Naive B cell (primary cell): ENCODE results near the gene KIF6. TPM values are rescaled to one million over a fixed set of nuclear protein-coding genes. Genes with fewer than 3 reads are reported as not detected.

Experiments
- ATAC-seq, 2 donors: fragments of 150-1000 bp; cut with Tn5 transposase; 2 replicates each; pipeline ENCODE4 v1.10.0; 2021; ENCODE audit warnings: low read depth in 2 of 2, mild to moderate bottlenecking in 2 of 2, moderate library complexity in 2 of 2
- DNase-seq: peaks from one replicate; pipeline ENCODE4 v3.0.0; 2022
- H3K27ac Mint-ChIP-seq, 6 donors: one replicate each; pipeline ENCODE4 v1.8.0; 2020 to 2022; ENCODE audit warnings: mild to moderate bottlenecking in 6 of 6, mixed read lengths in 6 of 6, moderate library complexity in 5 of 6, inconsistent platforms in 2 of 6
- H3K27me3 Mint-ChIP-seq, 3 donors: one replicate each; pipeline ENCODE4 v1.8.0; 2021 to 2022; ENCODE audit warnings: mixed read lengths in 3 of 3, mild to moderate bottlenecking in 1 of 3
- H3K36me3 Mint-ChIP-seq, 2 donors: one replicate each; pipeline ENCODE4 v1.8.0; 2020 to 2022; ENCODE audit warnings: mixed read lengths in 2 of 2, inconsistent platforms in 1 of 2, mild to moderate bottlenecking in 1 of 2
- H3K4me1 Mint-ChIP-seq, 3 donors: one replicate each; pipeline ENCODE4 v1.8.0; 2020 to 2022; ENCODE audit warnings: mixed read lengths in 3 of 3, inconsistent platforms in 1 of 3, mild to moderate bottlenecking in 1 of 3, moderate library complexity in 1 of 3
- H3K4me3 Mint-ChIP-seq, 8 donors: one replicate each; pipeline ENCODE4 v1.8.0; 2020 to 2022; ENCODE audit warnings: mild to moderate bottlenecking in 8 of 8, mixed read lengths in 8 of 8, moderate library complexity in 8 of 8, inconsistent platforms in 2 of 8
- H3K9me3 Mint-ChIP-seq, 7 donors: one replicate each; pipeline ENCODE4 v1.8.0; 2020 to 2022; ENCODE audit warnings: mixed read lengths in 7 of 7, mild to moderate bottlenecking in 5 of 7, inconsistent platforms in 2 of 7, moderate library complexity in 1 of 7
- polyA plus RNA-seq, 6 donors: library from polyadenylated mRNA; unstranded; fragments of 300-500 nt; fragmentation: Illumina TruSeq; gene quantifications; one replicate each; pipeline ENCODE4 v1.2.3, GENCODE V29; 2021; ENCODE audit warnings: low read depth in 6 of 6

KIF6 gene
- polyA plus RNA-seq, 6 donors from 2014 or later: 0.16 to 0.19 TPM; not detected in 4

DNA sequence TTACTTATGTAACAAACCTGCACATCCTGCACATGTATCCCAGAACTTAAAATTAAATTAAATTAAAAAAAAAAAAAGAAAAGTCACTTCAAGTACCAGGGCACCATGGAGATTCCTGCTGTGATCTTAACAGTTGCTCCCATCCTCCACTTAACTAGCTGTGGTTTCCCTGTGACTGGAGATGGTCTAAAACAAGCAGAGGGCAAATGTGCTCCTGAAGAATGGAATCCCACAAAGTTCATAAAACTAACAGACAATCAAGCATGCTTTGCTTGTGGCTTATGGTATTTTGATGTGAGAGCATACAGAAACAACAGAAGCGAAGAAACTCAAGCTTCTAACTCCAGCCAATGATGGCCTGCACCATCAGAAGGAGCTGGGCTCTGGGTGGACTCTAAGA, 249.1 kb downstream of the KIF6 start:
- Mint-ChIP-seq H3K9me3 (peaks cover 0 to 7% (median 3%) of the 10 kb centered on the region in 7 donors), H3K4me1 (peaks cover 5 to 9% (median 7%) of the 10 kb centered on the region in 3 donors), H3K36me3 (no peaks in the 10 kb centered on the region), H3K27me3 (peaks cover 0 to 5% (median 0%) of the 10 kb centered on the region in 3 donors), H3K27ac (no peak overlapping the region), H3K4me3 (no peak overlapping the region)
- ATAC-seq (no peak), DNase-seq (no peak)

DNA sequence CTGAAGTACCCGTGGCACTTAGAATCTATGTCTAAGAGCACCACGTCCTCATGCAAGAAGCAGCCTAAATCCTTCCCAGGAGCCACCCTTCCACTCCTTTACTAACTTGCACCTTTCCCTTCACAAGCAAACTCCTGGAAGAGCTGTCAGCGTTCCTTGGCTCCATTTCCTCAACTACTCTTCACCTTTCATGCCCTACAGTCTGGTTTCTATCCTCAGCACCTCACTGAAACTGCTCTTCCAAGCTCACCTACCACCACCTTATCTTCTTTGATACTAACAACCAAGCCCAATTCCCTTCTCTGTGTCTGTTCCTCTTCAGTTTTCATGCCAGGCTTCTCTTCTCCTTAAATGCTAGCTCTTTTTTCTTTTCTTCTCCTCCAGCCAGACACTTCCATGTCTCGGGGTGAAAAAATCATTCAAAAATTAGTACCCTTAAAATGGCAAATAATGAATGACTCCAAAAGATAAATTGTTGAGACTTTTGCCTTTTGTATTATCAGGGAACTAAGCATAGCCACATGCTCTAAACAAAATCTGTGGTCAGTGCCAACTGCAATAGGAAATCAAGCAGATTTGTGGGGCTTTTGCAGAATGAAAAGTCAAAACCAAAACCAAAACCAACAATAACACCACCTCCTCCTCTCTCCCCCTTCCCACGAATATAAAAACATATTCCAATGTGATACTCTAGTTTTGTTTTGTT, 253.1 kb downstream of the KIF6 start:
- H3K27me3 Mint-ChIP-seq: no peaks in the 10 kb centered on the region
- H3K27ac Mint-ChIP-seq: no peak overlapping the region
- peaks cover 2 to 15% (median 5%) of the 10 kb centered on the region in 7 donors for H3K9me3 Mint-ChIP-seq
- no peak for DNase-seq
- H3K4me3 Mint-ChIP-seq: peak overlapping the region in 1 of 8 donors; percentile 28
- ATAC-seq: peak; percentile 25 to 41
- H3K36me3 Mint-ChIP-seq: peaks cover 0 to 8% of the 10 kb centered on the region in 2 donors
- peaks cover 5 to 9% (median 7%) of the 10 kb centered on the region in 3 donors for H3K4me1 Mint-ChIP-seq

DNA sequence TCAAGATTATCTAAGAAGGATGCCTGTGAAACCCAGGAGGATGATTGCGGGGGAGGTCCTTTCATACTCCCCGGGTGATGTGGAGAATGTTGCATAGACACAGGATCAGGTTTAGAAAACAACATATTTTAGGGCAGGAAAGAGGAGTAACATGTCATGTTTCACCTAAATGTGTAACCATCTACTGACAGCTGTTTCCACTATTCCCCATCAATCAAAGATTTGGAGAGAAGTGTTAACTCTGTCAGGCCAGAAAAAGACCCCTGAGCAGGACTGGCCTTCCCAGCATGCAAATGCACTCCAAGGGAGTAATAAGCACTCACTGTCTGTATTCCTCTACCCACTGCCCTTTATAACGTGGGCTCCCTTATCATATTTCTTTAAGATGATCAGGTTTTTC, 254.7 kb downstream of the KIF6 start:
- H3K4me3 Mint-ChIP-seq: no peak overlapping the region
- peaks cover 5 to 9% (median 7%) of the 10 kb centered on the region in 3 donors for H3K4me1 Mint-ChIP-seq
- DNase-seq (no peak), ATAC-seq (no peak)
- H3K27me3 Mint-ChIP-seq: peaks cover 5 to 8% (median 8%) of the 10 kb centered on the region in 3 donors
- peaks cover 2 to 15% (median 5%) of the 10 kb centered on the region in 7 donors for H3K9me3 Mint-ChIP-seq
- H3K36me3 Mint-ChIP-seq: peaks cover 0 to 8% of the 10 kb centered on the region in 2 donors
- peak overlapping the region in 1 of 6 donors; percentile 30 for H3K27ac Mint-ChIP-seq

DNA sequence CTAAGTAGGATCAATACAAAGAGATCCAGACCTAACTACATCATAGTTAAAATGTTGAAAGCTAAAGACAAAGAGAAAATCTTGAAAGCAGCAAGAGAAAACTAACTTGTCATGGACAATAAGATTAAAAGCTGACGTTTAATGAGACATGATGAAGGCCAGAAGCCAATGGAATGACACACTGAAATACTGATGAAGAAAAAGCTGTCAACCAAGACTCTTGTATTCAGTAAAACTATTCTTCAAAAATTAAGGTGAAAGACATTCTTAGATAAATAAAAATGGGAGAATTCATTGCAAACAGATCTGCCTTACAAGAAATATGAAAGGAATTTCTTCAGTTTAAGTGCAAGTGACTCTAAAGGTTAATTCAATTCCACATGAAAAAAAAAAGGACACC, 256.8 kb downstream of the KIF6 start:
- peaks cover 0 to 8% of the 10 kb centered on the region in 2 donors for H3K36me3 Mint-ChIP-seq
- peaks cover 5 to 9% (median 7%) of the 10 kb centered on the region in 3 donors for H3K4me1 Mint-ChIP-seq
- H3K9me3 Mint-ChIP-seq: peaks cover 2 to 15% (median 5%) of the 10 kb centered on the region in 7 donors
- no peak overlapping the region for H3K4me3 Mint-ChIP-seq
- no peak for ATAC-seq
- no peak overlapping the region for H3K27ac Mint-ChIP-seq
- H3K27me3 Mint-ChIP-seq: peaks cover 8 to 19% (median 12%) of the 10 kb centered on the region in 3 donors
- no peak for DNase-seq

DNA sequence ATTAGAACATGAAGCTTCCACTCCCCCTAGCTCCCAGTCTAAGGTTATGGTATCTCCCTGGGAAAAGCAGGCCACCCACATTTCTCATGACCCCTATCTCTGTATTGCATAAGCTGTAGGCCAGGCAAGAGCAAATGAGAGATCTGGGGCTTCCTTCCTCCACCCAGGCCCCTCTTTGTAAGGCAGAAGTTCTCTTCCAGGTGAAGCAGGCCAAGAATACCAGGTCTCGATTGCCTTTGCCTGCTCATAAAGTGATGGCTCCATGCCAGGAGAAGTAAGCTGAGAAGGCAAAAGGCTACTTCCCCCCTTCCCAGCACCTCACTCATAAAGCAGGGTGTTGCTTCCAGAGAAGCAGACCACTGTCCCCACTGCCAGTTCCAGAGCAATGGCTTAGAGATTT, 258.6 kb downstream of the KIF6 start:
- Mint-ChIP-seq H3K27ac (peak overlapping the region in 1 of 6 donors; percentile 63), H3K4me3 (no peak overlapping the region), H3K27me3 (peaks cover 8 to 19% (median 12%) of the 10 kb centered on the region in 3 donors), H3K36me3 (peaks cover 0 to 8% of the 10 kb centered on the region in 2 donors), H3K4me1 (peaks cover 0 to under 1% (median 0%) of the 10 kb centered on the region in 3 donors), H3K9me3 (peaks cover 2 to 15% (median 5%) of the 10 kb centered on the region in 7 donors)
- ATAC-seq (no peak), DNase-seq (no peak)

DNA sequence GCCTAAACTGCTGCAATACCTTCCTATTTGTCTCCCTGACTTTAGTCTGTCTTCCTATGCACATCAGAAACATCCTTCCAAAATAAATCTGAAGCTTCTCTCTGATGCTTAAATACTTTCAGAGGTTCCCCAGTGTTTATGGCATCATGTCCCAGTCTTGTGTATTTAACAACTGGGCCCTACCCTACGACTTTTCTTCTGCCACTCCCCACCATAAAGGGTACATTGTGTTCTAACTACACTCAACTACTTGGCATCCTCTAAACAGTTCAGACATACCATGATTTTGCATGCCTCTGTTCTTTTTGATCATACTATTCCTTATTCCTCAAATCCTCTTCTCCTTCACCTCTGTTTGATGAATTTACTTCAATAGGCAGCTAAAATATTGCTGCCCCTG, 259.7 kb downstream of the KIF6 start:
- Mint-ChIP-seq H3K9me3 (peaks cover 5 to 21% (median 7%) of the 10 kb centered on the region in 7 donors), H3K36me3 (peaks cover 0 to 8% of the 10 kb centered on the region in 2 donors), H3K27me3 (peaks cover 8 to 19% (median 12%) of the 10 kb centered on the region in 3 donors), H3K4me3 (no peak overlapping the region), H3K4me1 (no peaks in the 10 kb centered on the region), H3K27ac (no peak overlapping the region)
- ATAC-seq (no peak), DNase-seq (no peak)

DNA sequence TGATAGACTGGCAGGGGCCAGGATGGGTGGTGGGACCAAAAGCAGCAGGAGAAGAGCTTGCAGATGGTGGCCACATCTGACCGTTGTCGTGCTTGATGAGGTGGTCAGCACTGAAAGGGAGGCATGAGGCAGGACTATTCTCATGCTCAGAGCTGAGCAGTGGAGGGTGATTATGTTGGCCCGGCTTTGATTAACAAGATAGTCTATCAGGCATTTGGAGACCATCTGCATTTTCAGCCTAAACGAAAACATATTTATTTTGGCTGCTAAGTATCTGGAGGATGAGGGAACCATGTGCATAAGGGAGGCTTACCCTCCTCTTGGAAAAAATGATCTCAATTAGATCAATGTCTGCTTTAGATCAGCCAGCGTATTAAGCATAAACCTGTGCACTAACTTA, 261.1 kb downstream of the KIF6 start:
- Mint-ChIP-seq H3K4me3 (no peak overlapping the region), H3K27ac (no peak overlapping the region), H3K9me3 (peaks cover 5 to 23% (median 9%) of the 10 kb centered on the region in 7 donors), H3K27me3 (peaks cover 8 to 19% (median 12%) of the 10 kb centered on the region in 3 donors), H3K36me3 (peaks cover 0 to 8% of the 10 kb centered on the region in 2 donors), H3K4me1 (no peaks in the 10 kb centered on the region)
- ATAC-seq (no peak), DNase-seq (no peak)

DNA sequence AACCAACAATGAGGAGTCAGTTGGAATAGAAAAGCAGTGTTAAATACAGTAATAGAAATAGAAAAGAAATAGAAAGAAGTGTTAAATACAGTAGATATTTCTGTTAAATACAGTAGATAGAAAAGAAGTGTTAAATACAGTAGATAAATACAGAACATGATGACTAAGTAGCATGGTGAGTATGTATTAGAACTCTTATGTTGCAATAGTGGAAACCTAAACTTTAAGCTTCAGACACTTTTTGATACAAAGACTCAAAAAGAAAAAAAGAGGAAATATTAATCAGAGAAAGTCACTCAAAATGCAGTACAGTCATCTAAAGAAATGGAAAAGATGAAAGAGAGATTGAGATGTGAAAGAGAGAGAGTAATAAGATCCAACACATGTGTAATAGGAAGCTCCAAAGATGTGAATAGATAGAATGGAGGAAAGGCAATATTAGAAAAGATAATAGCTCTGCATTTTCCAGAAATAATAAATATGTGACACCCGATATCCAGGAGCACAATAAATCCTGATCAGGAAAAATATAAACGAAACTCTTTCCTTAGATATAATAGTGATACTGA, 271.2 kb downstream of the KIF6 start:
- Mint-ChIP-seq H3K27ac (no peak overlapping the region), H3K9me3 (peaks cover 6 to 15% (median 10%) of the 10 kb centered on the region in 7 donors), H3K4me1 (no peaks in the 10 kb centered on the region), H3K27me3 (peaks cover 17 to 42% (median 36%) of the 10 kb centered on the region in 3 donors), H3K36me3 (peaks cover 7 to 9% of the 10 kb centered on the region in 2 donors), H3K4me3 (no peak overlapping the region)
- ATAC-seq (no peak), DNase-seq (no peak)

DNA sequence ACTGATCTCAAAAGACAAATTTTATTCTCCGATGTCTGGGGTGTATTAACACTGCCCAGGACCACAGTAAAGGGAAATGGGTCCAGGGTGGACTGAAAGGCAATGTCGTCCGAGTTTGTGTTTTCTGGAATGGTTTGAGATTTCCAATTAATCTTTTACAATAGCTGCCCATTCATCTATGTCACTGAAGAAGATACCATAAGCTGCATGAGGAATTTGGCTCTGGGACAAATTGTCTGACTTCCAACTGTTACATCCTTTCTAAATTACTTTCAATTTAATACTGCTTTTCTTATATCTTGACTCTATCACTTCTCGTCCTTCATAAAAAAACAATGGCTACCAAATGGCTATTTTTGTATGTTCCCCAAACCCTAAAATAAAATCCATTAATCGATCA, 272.0 kb downstream of the KIF6 start:
- Mint-ChIP-seq H3K4me1 (no peaks in the 10 kb centered on the region), H3K4me3 (no peak overlapping the region), H3K36me3 (peaks cover 7 to 9% of the 10 kb centered on the region in 2 donors), H3K27me3 (peaks cover 25 to 49% (median 44%) of the 10 kb centered on the region in 3 donors), H3K9me3 (peaks cover 6 to 14% (median 10%) of the 10 kb centered on the region in 7 donors), H3K27ac (no peak overlapping the region)
- ATAC-seq: no peak
- DNase-seq: no peak

DNA sequence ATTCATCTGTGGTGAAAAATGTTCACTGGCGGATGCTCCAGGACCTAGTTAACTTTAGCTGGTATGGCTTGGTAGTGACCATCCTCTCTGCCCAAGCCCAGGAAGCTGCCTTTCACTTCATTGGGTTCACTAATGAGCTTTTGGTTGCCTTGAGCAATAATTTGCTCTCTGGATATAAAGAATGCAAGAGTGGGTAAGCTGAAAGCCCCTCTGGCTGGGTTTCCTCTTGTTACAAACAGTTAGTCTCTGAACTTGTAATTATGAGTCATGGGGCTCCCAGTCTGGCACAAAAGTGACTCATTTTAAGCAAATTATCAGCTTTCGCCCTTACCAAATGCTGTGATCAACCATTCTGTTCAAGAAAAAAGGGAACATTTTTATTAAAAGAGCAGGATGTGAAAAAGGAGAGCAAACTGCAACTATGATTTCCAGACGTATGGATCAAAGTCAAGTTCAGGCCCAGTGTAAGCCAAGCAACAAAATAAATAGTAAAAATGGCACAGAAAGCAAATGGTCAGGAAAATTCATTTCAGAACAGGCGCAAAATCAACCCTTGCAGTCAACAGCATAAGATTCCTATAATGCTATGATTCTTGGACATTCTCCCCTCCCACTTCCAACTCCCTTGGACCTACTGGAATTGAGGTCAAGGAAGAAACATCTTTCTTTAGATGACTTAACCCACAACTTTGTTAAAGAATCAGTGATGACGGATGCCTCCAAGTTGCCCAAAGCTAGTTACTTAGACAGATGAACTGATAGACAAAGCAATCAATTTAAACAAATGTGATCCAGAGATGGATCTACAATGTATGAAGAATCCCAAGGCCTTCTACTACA, 272.7 kb downstream of the KIF6 start:
- Mint-ChIP-seq H3K4me3 (no peak overlapping the region), H3K27me3 (peaks cover 25 to 52% (median 50%) of the 10 kb centered on the region in 3 donors), H3K9me3 (peaks cover 6 to 14% (median 9%) of the 10 kb centered on the region in 7 donors), H3K36me3 (peaks cover 7 to 9% of the 10 kb centered on the region in 2 donors), H3K4me1 (no peaks in the 10 kb centered on the region), H3K27ac (no peak overlapping the region)
- ATAC-seq (no peak), DNase-seq (no peak)

DNA sequence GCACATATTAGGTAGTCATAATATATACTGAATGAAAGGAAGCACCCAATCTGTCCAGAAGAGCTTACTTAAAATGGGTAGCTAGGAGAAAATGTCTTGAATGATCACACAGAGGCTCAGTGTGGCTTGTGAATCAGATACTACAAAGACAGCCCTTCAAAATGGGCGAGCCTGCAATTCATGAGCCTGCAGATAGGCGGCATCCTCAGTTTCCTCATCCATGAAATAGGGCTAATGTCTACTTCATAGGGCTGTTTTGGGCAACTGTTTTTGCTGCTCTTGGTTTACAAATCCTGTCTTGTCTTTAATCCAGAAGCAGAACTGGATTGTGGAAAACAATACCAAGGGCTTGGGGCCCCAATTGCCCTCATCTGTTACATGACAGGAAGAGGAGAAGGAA, 273.4 kb downstream of the KIF6 start:
- ATAC-seq (no peak), DNase-seq (no peak)
- Mint-ChIP-seq H3K4me3 (no peak overlapping the region), H3K36me3 (peaks cover 7 to 9% of the 10 kb centered on the region in 2 donors), H3K27me3 (peaks cover 25 to 54% (median 50%) of the 10 kb centered on the region in 3 donors), H3K27ac (no peak overlapping the region), H3K9me3 (peaks cover 6 to 14% (median 9%) of the 10 kb centered on the region in 7 donors), H3K4me1 (no peaks in the 10 kb centered on the region)

DNA sequence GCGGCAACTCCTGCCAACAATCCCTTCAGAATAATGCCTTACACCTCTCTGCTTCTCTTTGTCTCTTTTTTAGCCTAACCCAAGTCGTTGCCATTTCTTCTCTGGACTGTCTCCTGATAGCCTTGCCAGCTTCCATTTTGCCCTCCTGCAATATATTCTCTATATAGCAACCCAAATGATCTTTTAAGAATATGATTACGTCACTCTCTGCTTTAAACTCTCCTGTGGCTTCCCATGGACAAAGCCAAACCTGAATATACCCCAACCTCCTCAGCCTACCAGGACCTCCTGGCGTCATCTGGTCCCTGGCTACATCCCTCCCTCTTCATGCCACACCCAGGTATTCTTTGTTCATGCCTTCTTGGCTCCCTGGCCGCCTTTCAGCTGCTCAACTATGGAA, 276.2 kb downstream of the KIF6 start:
- Mint-ChIP-seq H3K36me3 (peaks cover 3 to 4% of the 10 kb centered on the region in 2 donors), H3K9me3 (peaks cover 4 to 9% (median 6%) of the 10 kb centered on the region in 7 donors), H3K27ac (peak overlapping the region in 1 of 6 donors; percentile 21), H3K4me1 (no peaks in the 10 kb centered on the region), H3K4me3 (no peak overlapping the region), H3K27me3 (peaks cover 29 to 61% (median 58%) of the 10 kb centered on the region in 3 donors)
- no peak for ATAC-seq
- no peak for DNase-seq

DNA sequence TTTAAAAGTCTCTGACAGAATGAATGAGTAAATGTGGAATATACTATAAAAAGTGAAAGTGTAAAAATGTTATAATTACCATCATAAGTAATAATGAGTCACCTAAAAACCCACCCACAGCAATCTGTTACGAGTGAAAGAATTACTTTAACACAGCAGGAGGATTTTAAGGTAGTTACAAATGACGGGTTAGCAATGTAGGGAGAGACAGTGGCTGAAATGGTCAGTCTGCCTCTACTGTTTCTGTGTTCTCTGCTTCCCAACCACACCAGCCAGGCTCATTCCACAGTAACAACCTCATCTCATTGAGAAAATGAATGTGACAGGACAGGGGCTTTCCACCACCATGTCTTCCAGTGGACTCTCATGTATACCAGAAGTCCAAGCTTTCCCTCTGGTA, 278.3 kb downstream of the KIF6 start:
- Mint-ChIP-seq H3K27ac (no peak overlapping the region), H3K9me3 (peaks cover 0 to 2% (median 0%) of the 10 kb centered on the region in 7 donors), H3K36me3 (no peaks in the 10 kb centered on the region), H3K4me1 (no peaks in the 10 kb centered on the region), H3K4me3 (no peak overlapping the region), H3K27me3 (peaks cover 21 to 51% (median 46%) of the 10 kb centered on the region in 3 donors)
- DNase-seq: no peak
- no peak for ATAC-seq
